Body of pancreas (tissue), 4 donors: ENCODE data around the gene ZNF264. TPM values are rescaled to one million over a fixed set of nuclear protein-coding genes. Genes with fewer than 3 reads are reported as not detected.

Experiments used
- ATAC-seq: fragments of 150-250 bp; one replicate; pipeline ENCODE4 v1.9.1; 2016
- DNase-seq, 4 donors: peaks; one replicate each; pipeline ENCODE4 v3.0.0-alpha.2; 2019
- H3K27ac ChIP-seq, 4 donors: fragments of 200-600 bp; sonication (generic); 1 replicate in 3 of 4; 2 replicates in 1 of 4; pipeline versions ENCODE4 v1.5.1 to v1.6.1; 2016 to 2019; ENCODE audit warnings: mild to moderate bottlenecking in 1 of 4, mixed read lengths in 1 of 4, moderate library complexity in 1 of 4
- H3K27me3 ChIP-seq, 2 donors: fragments of 200-600 bp; sonication (generic); one replicate each; pipeline ENCODE4 v1.6.0; 2016; ENCODE audit warnings: mild to moderate bottlenecking in 1 of 2
- H3K36me3 ChIP-seq, 2 donors: fragments of 200-600 bp; sonication (generic); replicated peaks in 1 of 2; 2 replicates each; pipeline ENCODE4 v1.5.1; 2016; ENCODE audit warnings: low read depth in 2 of 2; ENCODE audit not compliant: insufficient read depth in 1 of 2
- H3K4me1 ChIP-seq: fragments of 200-600 bp; sonication (generic); one replicate; pipeline ENCODE4 v1.6.0; 2016
- H3K4me3 ChIP-seq, 2 donors: fragments of 200-600 bp; sonication (generic); 1 replicate in 1 of 2; 2 replicates in 1 of 2; pipeline ENCODE4 v1.5.1; 2016 to 2019
- H3K9me3 ChIP-seq, 3 donors: fragments of 200-600 bp; sonication (generic); 1 replicate in 2 of 3; 2 replicates in 1 of 3; pipeline ENCODE4 v1.5.1; 2016
- CTCF ChIP-seq, 7 experiments: fragments of 450-650 bp in 4 of 7; fragments of 200-600 bp in 3 of 7; sonication (generic) in 3 of 7; IDR thresholded peaks; one replicate each; pipeline ENCODE4 v1.5.1; 2016 to 2019; ENCODE audit warnings: antibody characterized with exemption in 7 of 7
- POLR2A ChIP-seq, 3 donors: fragments of 450-650 bp; IDR thresholded peaks; one replicate each; pipeline ENCODE4 v1.6.1; 2016; ENCODE audit warnings: antibody characterized with exemption in 3 of 3, mild to moderate bottlenecking in 2 of 3
- WGBS, 2 donors: methylation state at CpG; one replicate each; pipeline ENCODE4 v1.1.5; 2017; 5-methylcytosine and 5-hydroxymethylcytosine counted together
- intact Hi-C: fragments of 100-400 bp; cut with DNase I; formaldehyde crosslinking; loops from one replicate; pipeline ENCODE4 v1.15.1; 2023
- total RNA-seq, 2 donors: library from RNA; depleted of rRNA; stranded (reverse); fragments of >200 nt; gene quantifications; one replicate each; pipeline ENCODE4 v1.1.0, GENCODE V29; 2016

Gene ZNF264
- total RNA-seq, 2 donors from 2014 or later = 17.1 to 35.0 TPM

GRCh38 chr19:57165846-57166245 lies 25.5 kb upstream of the ZNF264 start:
- 51 to 55% methylated on average over 7 of the region's 7 CpGs for WGBS, 2 donors
- no peak for ATAC-seq
- no peaks in the 10 kb centered on the region for H3K36me3 ChIP-seq
- peaks cover 0 to 3% (median 0%) of the 10 kb centered on the region in 3 donors for H3K9me3 ChIP-seq
- no peaks in the 10 kb centered on the region for H3K27me3 ChIP-seq
- H3K4me3 ChIP-seq = no peak overlapping the region
- H3K27ac ChIP-seq = no peak overlapping the region
- no peak for DNase-seq
- H3K4me1 ChIP-seq = no peaks in the 10 kb centered on the region
- intact Hi-C loops = no loop called here
- TF ChIP-seq POLR2A (IDR thresholded peaks at IDR 0.05) (no peak), CTCF (IDR thresholded peaks at IDR 0.05) (no peak)

- no peak for DNase-seq
- no peaks in the 10 kb centered on the region for H3K36me3 ChIP-seq
- ATAC-seq = no peak
- peaks cover 0 to 3% (median 0%) of the 10 kb centered on the region in 3 donors for H3K9me3 ChIP-seq
- TF ChIP-seq CTCF (IDR thresholded peaks at IDR 0.05) = no peak
- TF ChIP-seq POLR2A (IDR thresholded peaks at IDR 0.05) = no peak
- no peak within 1 kb of the TSS for H3K4me3 ChIP-seq
- H3K4me1 ChIP-seq = peaks cover 4% of the 10 kb centered on the region
- intact Hi-C loops = no loop called here
- H3K27me3 ChIP-seq = no peaks in the 10 kb centered on the region
- WGBS, 2 donors = 68 to 71% methylated on average over 6 of the region's 6 CpGs
- no peak within 1 kb of the TSS for H3K27ac ChIP-seq
Measured at GRCh38 chr19:57167385-57167784, 23.9 kb upstream of the ZNF264 start, which contains the start of gene DUXA. TSS of gene DUXA (minus strand) at chr19:57167485. CDS start at chr19:57167443, 42 bp downstream.

- H3K4me1 ChIP-seq = peaks cover 4% of the 10 kb centered on the region
- no peak for TF ChIP-seq CTCF (IDR thresholded peaks at IDR 0.05)
- TF ChIP-seq POLR2A (IDR thresholded peaks at IDR 0.05) = no peak
- H3K4me3 ChIP-seq = no peak overlapping the region
- H3K27me3 ChIP-seq = no peaks in the 10 kb centered on the region
- WGBS, 2 donors = 3 to 6% methylated on average over 6 to 7 of the region's 42 CpGs
- H3K36me3 ChIP-seq = no peaks in the 10 kb centered on the region
- peaks cover 0 to 3% (median 0%) of the 10 kb centered on the region in 3 donors for H3K9me3 ChIP-seq
- peak overlapping the region in 3 of 4 donors; percentile 26 to 79 (median 34) for H3K27ac ChIP-seq
- intact Hi-C loops = no loop called here
- ATAC-seq (peak; percentile 82), DNase-seq (peak; percentile 32 to 68 (median 47))
Measured at GRCh38 chr19:57171551-57172081, 19.7 kb upstream of the ZNF264 start.

- H3K4me3 ChIP-seq = no peak overlapping the region
- intact Hi-C loops = no loop called here
- 76 to 78% methylated on average over 3 of the region's 3 CpGs for WGBS, 2 donors
Measured at GRCh38 chr19:57190301-57190700, 999 bp upstream of the ZNF264 start.

More at GRCh38 chr19:57190301-57190700, 999 bp upstream of the ZNF264 start:
- Histone ChIP-seq H3K36me3 (peaks cover 5 to 8% of the 10 kb centered on the region in 2 donors), H3K27me3 (peaks cover 0 to 3% of the 10 kb centered on the region in 2 donors), H3K9me3 (no peaks in the 10 kb centered on the region), H3K27ac (no peak overlapping the region), H3K4me1 (peaks cover 21% of the 10 kb centered on the region)
- no peak for ATAC-seq
- DNase-seq = no peak
- TF ChIP-seq POLR2A (IDR thresholded peaks at IDR 0.05) (no peak), CTCF (IDR thresholded peaks at IDR 0.05) (no peak)
